ENCODE results near the gene COL8A2.

Gene COL8A2

GRCh38 chr1:36149237-36149972 lies 24.4 kb upstream of the COL8A2 start, which contains the start of gene TRAPPC3 (continued):
- no peak for TF ChIP-seq ZBTB44 (tag by site-specific recombination; IDR thresholded peaks at IDR 0.05)
- TF ChIP-seq ZNF610 (tag by site-specific recombination; IDR thresholded peaks at IDR 0.05; ENCODE audit: borderline replicate concordance), result 0 out of 2 replicates have a peak, but pooled peaks have one; percentile 15
- peak; percentile 80 for TF ChIP-seq SP7 (tag by site-specific recombination; IDR thresholded peaks at IDR 0.05)
- peak; percentile 32; the same call in 1 of the 2 replicates for TF ChIP-seq ZNF561 (tag by site-specific recombination; IDR thresholded peaks at IDR 0.05; ENCODE audit: borderline replicate concordance)
- no peak for TF ChIP-seq ZNF571 (tag by site-specific recombination; IDR thresholded peaks at IDR 0.05)
- TF ChIP-seq YY2 (tag by site-specific recombination; IDR thresholded peaks at IDR 0.05), result peak; percentile 72
- TF ChIP-seq ZBTB1 (tag by site-specific recombination; IDR thresholded peaks at IDR 0.05), result no peak
- TF ChIP-seq OVOL3 (tag by site-specific recombination; IDR thresholded peaks at IDR 0.05), result no peak
- peak; percentile 99 for TF ChIP-seq ZBTB17 (tag by site-specific recombination; IDR thresholded peaks at IDR 0.05)
- no peak for TF ChIP-seq SETDB1 (IDR thresholded peaks at IDR 0.05; ENCODE audit: insufficient read length, low read length)
- peak; percentile 11; the same call in 1 of the 2 replicates for TF ChIP-seq TRIM28 (IDR thresholded peaks at IDR 0.05; ENCODE audit: borderline replicate concordance, low read length)
- TF ChIP-seq ZNF677 (tag by site-specific recombination; IDR thresholded peaks at IDR 0.05), result no peak
- TF ChIP-seq ZNF660 (tag by site-specific recombination; IDR thresholded peaks at IDR 0.05), result peak; percentile 90
- TF ChIP-seq IKZF3 (tag by site-specific recombination; IDR thresholded peaks at IDR 0.05), result peak; percentile 95
- no peak; the same call in 1 of the 2 replicates for TF ChIP-seq ZNF600 (tag by site-specific recombination; IDR thresholded peaks at IDR 0.05)
- no peak for TF ChIP-seq ZNF114 (tag by site-specific recombination; IDR thresholded peaks at IDR 0.05)
- TF ChIP-seq ZNF843 (tag by site-specific recombination; IDR thresholded peaks at IDR 0.05), result peak; percentile 26; the same call in 1 of the 2 replicates
- peak; percentile 40; the same call in 1 of the 2 replicates for TF ChIP-seq ZNF324 (tag by site-specific recombination; IDR thresholded peaks at IDR 0.05)
- TF ChIP-seq ZFHX2 (tag by site-specific recombination; conservative IDR thresholded peaks at IDR 0.05), result peak; percentile 63
- no peak for TF ChIP-seq RBAK (tag by site-specific recombination; IDR thresholded peaks at IDR 0.05)
- no peak for TF ChIP-seq ZNF221 (tag by site-specific recombination; IDR thresholded peaks at IDR 0.05; ENCODE audit: borderline replicate concordance)
- TF ChIP-seq REPIN1 (tag by site-specific recombination; IDR thresholded peaks at IDR 0.05; ENCODE audit: low read depth), result peak; percentile 13; the same call in 1 of the 2 replicates
- no peak for TF ChIP-seq ZNF140 (tag by site-specific recombination; IDR thresholded peaks at IDR 0.05)
- peak; percentile 34; the same call in 1 of the 2 replicates for TF ChIP-seq ZFP37 (tag by site-specific recombination; IDR thresholded peaks at IDR 0.05)
- TF ChIP-seq ZNF354C (tag by site-specific recombination; IDR thresholded peaks at IDR 0.05; ENCODE audit: borderline replicate concordance, low read depth), result no peak
- no peak for TF ChIP-seq ZNF404 (tag by site-specific recombination; IDR thresholded peaks at IDR 0.05)
- TF ChIP-seq PBX3 (CRISPR knock-in tag; IDR thresholded peaks at IDR 0.05), result no peak
- peak; percentile 99 for TF ChIP-seq SP3 (tag by site-specific recombination; IDR thresholded peaks at IDR 0.05)
- TF ChIP-seq ZNF837 (tag by site-specific recombination; IDR thresholded peaks at IDR 0.05), result no peak
- TF ChIP-seq ZNF704 (tag by site-specific recombination; IDR thresholded peaks at IDR 0.05), result no peak
- peak; percentile 88 for TF ChIP-seq ZBTB11 (tag by site-specific recombination; conservative IDR thresholded peaks at IDR 0.05; ENCODE audit: low read depth)
- TF ChIP-seq YY1 (tag by site-specific recombination; IDR thresholded peaks at IDR 0.05), result peak; percentile 61; the same call in 1 of the 2 replicates
- peak; percentile 74; the same call in 1 of the 2 replicates for TF ChIP-seq KLF16 (tag by site-specific recombination; IDR thresholded peaks at IDR 0.05)
- TF ChIP-seq FEZF1 (tag by site-specific recombination; IDR thresholded peaks at IDR 0.05), result no peak
- no peak for TF ChIP-seq ZNF510 (tag by site-specific recombination; IDR thresholded peaks at IDR 0.05; ENCODE audit: insufficient replicate concordance)
